Uterus (tissue), 2 donors: Measurements from ENCODE around the gene SCAPER.

Experiments used
- CTCF ChIP-seq, 4 experiments: fragments of 200-600 bp in 2 of 4; fragments of 450-650 bp in 2 of 4; sonication (generic) in 2 of 4; IDR thresholded peaks; one replicate each; pipeline ENCODE4 v1.5.1; 2016 to 2019; ENCODE audit warnings: antibody characterized with exemption in 4 of 4, mild to moderate bottlenecking in 2 of 4, moderate library complexity in 1 of 4
- POLR2A ChIP-seq, 2 donors: fragments of 450-650 bp; IDR thresholded peaks; one replicate each; pipeline ENCODE4 v1.6.1; 2016; ENCODE audit warnings: antibody characterized with exemption in 2 of 2, mild to moderate bottlenecking in 1 of 2, moderate library complexity in 1 of 2

- no peak for TF ChIP-seq CTCF (IDR thresholded peaks at IDR 0.05)
- no peak for TF ChIP-seq POLR2A (IDR thresholded peaks at IDR 0.05)
Observed at GRCh38 chr15:76470691-76471090, 434.4 kb downstream of the SCAPER start.
